A673 (cell line): ENCODE measurements around the gene ANKRD16. TPM values are rescaled to one million over a fixed set of nuclear protein-coding genes. Genes with fewer than 3 reads are reported as not detected.

Experiments
- BruUV-seq: library from RNA; stranded (reverse); fragments of 400-500 nt; replicated peaks from 2 replicates; lab custom pipeline; 2021; lab: Mats Ljungman, UMichigan
- CTCF ChIA-PET: fragments of 300-600 bp; sonication (Branson Sonifier 250); formaldehyde crosslinking; loops from one replicate; lab custom pipeline; 2022; ENCODE audit warnings: antibody characterized with exemption; lab: Charles Lee
- POLR2A ChIA-PET: fragments of 300-600 bp; sonication (Branson Sonifier 250); formaldehyde crosslinking; loops from one replicate; lab custom pipeline; 2022; ENCODE audit warnings: antibody characterized with exemption; ENCODE audit not compliant: low non-redundant PET; lab: Charles Lee
- DNase-seq: peaks from one replicate; pipeline ENCODE4 v3.0.0-alpha.2; 2015; ENCODE audit warnings: low spot score
- H3K27ac ChIP-seq: fragments of 200-600 bp; sonication (generic); 2 replicates; pipeline ENCODE4 v1.5.1; 2016; ENCODE audit warnings: mixed run types, low read depth, mild to moderate bottlenecking, mixed read lengths, antibody characterized with exemption, low read length; ENCODE audit not compliant: poor library complexity, severe bottlenecking
- H3K27me3 ChIP-seq: fragments of 200-600 bp; sonication (generic); replicated peaks from 2 replicates; pipeline ENCODE4 v1.6.1; 2017; ENCODE audit warnings: mixed run types, low read depth, mild to moderate bottlenecking, mixed read lengths, antibody characterized with exemption, low read length; ENCODE audit not compliant: insufficient read depth, poor library complexity
- H3K36me3 ChIP-seq: fragments of 200-600 bp; sonication (generic); 2 replicates; pipeline ENCODE4 v1.6.1; 2016; ENCODE audit warnings: mixed run types, mild to moderate bottlenecking, mixed read lengths, antibody characterized with exemption, low read length; ENCODE audit not compliant: insufficient read depth, poor library complexity, severe bottlenecking
- H3K4me1 ChIP-seq: fragments of 200-600 bp; sonication (generic); 2 replicates; pipeline ENCODE4 v1.6.1; 2017; ENCODE audit warnings: mixed run types, mild to moderate bottlenecking, mixed read lengths, antibody characterized with exemption, low read length; ENCODE audit not compliant: insufficient read depth, poor library complexity, severe bottlenecking
- H3K4me3 ChIP-seq: fragments of 200-600 bp; sonication (generic); 2 replicates; pipeline ENCODE4 v1.5.1; 2016; ENCODE audit warnings: low read depth, mixed run types, mild to moderate bottlenecking, mixed read lengths, low read length; ENCODE audit not compliant: poor library complexity, severe bottlenecking
- H3K9me3 ChIP-seq: fragments of 200-600 bp; sonication (generic); 2 replicates; pipeline ENCODE4 v1.6.1; 2016; ENCODE audit warnings: mixed run types, low read depth, mild to moderate bottlenecking, mixed read lengths, antibody characterized with exemption, low read length; ENCODE audit not compliant: poor library complexity, severe bottlenecking
- CTCF ChIP-seq: fragments of 300-800, 200-600 bp; sonication (generic); conservative IDR thresholded peaks from 2 replicates; pipeline ENCODE4 v1.5.1; 2017; ENCODE audit warnings: low read depth, mild to moderate bottlenecking, antibody characterized with exemption, low read length, moderate library complexity, mixed read lengths
- EZH2 ChIP-seq: fragments of 200-600 bp; sonication (generic); IDR thresholded peaks from 2 replicates; pipeline ENCODE4 v1.6.1; 2017; ENCODE audit warnings: borderline replicate concordance, low read depth, mild to moderate bottlenecking, mixed read lengths, antibody characterized with exemption, low read length; ENCODE audit not compliant: poor library complexity, severe bottlenecking
- intact Hi-C: fragments of 100-400 bp; cut with micrococcal nuclease; formaldehyde crosslinking; loops from one replicate; pipeline ENCODE4 v1.10.0; 2022; ENCODE audit not compliant: unreplicated experiment
- total RNA-seq: library from RNA; stranded (reverse); gene quantifications from 2 replicates; pipeline ENCODE4 v1.2.3, GENCODE V29; 2021

Gene ANKRD16
- total RNA-seq, 1 experiment from 2014 or later: 16.2 TPM

- CTCF ChIA-PET: no interaction called here
- H3K4me1 ChIP-seq: peaks cover 11% of the 10 kb centered on the region
- intact Hi-C loops: no loop called here
- H3K4me3 ChIP-seq: peak overlapping the region; percentile 94
- peak overlapping the region; percentile 91 for H3K27ac ChIP-seq
- POLR2A ChIA-PET: no interaction called here
- no peak for DNase-seq
- BruUV-seq: no TSS peak
- no peak for TF ChIP-seq CTCF
- no peak for TF ChIP-seq EZH2
- no peaks in the 10 kb centered on the region for H3K27me3 ChIP-seq
- peaks cover 45% of the 10 kb centered on the region for H3K36me3 ChIP-seq
- H3K9me3 ChIP-seq: no peaks in the 10 kb centered on the region
Observed at GRCh38 chr10:5888351-5888750, 1.3 kb downstream of the ANKRD16 start.

- H3K4me3 ChIP-seq: no peak overlapping the region
- no TSS peak for BruUV-seq
- H3K9me3 ChIP-seq: no peaks in the 10 kb centered on the region
- no peak for DNase-seq
- no peak overlapping the region for H3K27ac ChIP-seq
- peaks cover 11% of the 10 kb centered on the region for H3K4me1 ChIP-seq
- no peaks in the 10 kb centered on the region for H3K27me3 ChIP-seq
- CTCF ChIA-PET: no interaction called here
- intact Hi-C loops: no loop called here
- peaks cover 51% of the 10 kb centered on the region for H3K36me3 ChIP-seq
- POLR2A ChIA-PET: no interaction called here
- TF ChIP-seq EZH2 (no peak), CTCF (no peak)
Observed at GRCh38 chr10:5887641-5888040, 2.1 kb downstream of the ANKRD16 start.

- BruUV-seq: TSS peak; percentile 21
- H3K9me3 ChIP-seq: no peaks in the 10 kb centered on the region
- intact Hi-C loops: no loop called here
- H3K4me1 ChIP-seq: peaks cover 11% of the 10 kb centered on the region
- no peaks in the 10 kb centered on the region for H3K27me3 ChIP-seq
- TF ChIP-seq CTCF: no peak
- peaks cover 53% of the 10 kb centered on the region for H3K36me3 ChIP-seq
- POLR2A ChIA-PET: no interaction called here
- no peak for DNase-seq
- no peak overlapping the region for H3K27ac ChIP-seq
- H3K4me3 ChIP-seq: no peak overlapping the region
- CTCF ChIA-PET: no interaction called here
Observed at GRCh38 chr10:5887029-5887428, 2.7 kb downstream of the ANKRD16 start.
